Eye (tissue), 1 donor: Measurements from ENCODE around the gene TRAPPC3L.

Source experiments
- DNase-seq: peaks from one replicate; pipeline ENCODE4 v3.0.0-alpha.2; 2015

TRAPPC3L gene

GRCh38 chr6:116545651-116546050, at the start of gene TRAPPC3L:
Gene TRAPPC3L, minus strand, starts transcription at chr6:116545684. Its CDS starts 170 bp downstream, at chr6:116545514.
- no peak for DNase-seq

- DNase-seq = no peak
These were observed 49.8 kb upstream of the TRAPPC3L start for GRCh38 chr6:116595247-116595646.

GRCh38 chr6:116586738-116587137, 41.3 kb upstream of the TRAPPC3L start:
- no peak for DNase-seq

- no peak for DNase-seq
These were observed 40.8 kb upstream of the TRAPPC3L start for GRCh38 chr6:116586276-116586675.

- DNase-seq = no peak
These were observed 34.7 kb upstream of the TRAPPC3L start for GRCh38 chr6:116580198-116580597.

- DNase-seq = no peak
These were observed 33.7 kb upstream of the TRAPPC3L start for GRCh38 chr6:116579143-116579542.

GRCh38 chr6:116578335-116578734, 32.9 kb upstream of the TRAPPC3L start:
- no peak for DNase-seq

- peak; percentile 43 for DNase-seq
These were observed 32.0 kb upstream of the TRAPPC3L start for GRCh38 chr6:116577486-116577885.

- no peak for DNase-seq
These were observed 29.7 kb upstream of the TRAPPC3L start for GRCh38 chr6:116575227-116575626.

- peak; percentile 50 for DNase-seq
These were observed 26.7 kb upstream of the TRAPPC3L start for GRCh38 chr6:116572162-116572561.

GRCh38 chr6:116571683-116572000, 26.2 kb upstream of the TRAPPC3L start:
- DNase-seq = no peak

GRCh38 chr6:116570856-116571682, 25.6 kb upstream of the TRAPPC3L start, which contains the start of gene RWDD1:
Gene RWDD1, plus strand, starts transcription at chr6:116571504. Its CDS starts 79 bp downstream, at chr6:116571583.
- peak; percentile 99 for DNase-seq

- no peak for DNase-seq
These were observed 23.6 kb upstream of the TRAPPC3L start for GRCh38 chr6:116568821-116569755.

- no peak for DNase-seq
These were observed 22.6 kb upstream of the TRAPPC3L start for GRCh38 chr6:116568111-116568510.

- DNase-seq = peak; percentile 58
These were observed 19.7 kb upstream of the TRAPPC3L start for GRCh38 chr6:116564921-116565872.

- no peak for DNase-seq
These were observed 18.8 kb upstream of the TRAPPC3L start for GRCh38 chr6:116564311-116564710.

- no peak for DNase-seq
These were observed 18.3 kb upstream of the TRAPPC3L start for GRCh38 chr6:116563830-116564229.

GRCh38 chr6:116562614-116563013, 17.1 kb upstream of the TRAPPC3L start:
- no peak for DNase-seq

GRCh38 chr6:116562019-116562403, 16.5 kb upstream of the TRAPPC3L start:
- DNase-seq = no peak

GRCh38 chr6:116561377-116562018, 16.0 kb upstream of the TRAPPC3L start:
- peak; percentile 93 for DNase-seq

GRCh38 chr6:116560130-116560529, 14.6 kb upstream of the TRAPPC3L start:
- DNase-seq = no peak

GRCh38 chr6:116557893-116558292, 12.4 kb upstream of the TRAPPC3L start:
- peak; percentile 76 for DNase-seq
